ENCODE results near the gene SELENOO. TPM values are rescaled to one million over a fixed set of nuclear protein-coding genes. Genes with fewer than 3 reads are reported as not detected.

SELENOO gene
- total and polyA plus RNA-seq, 2 of the 13 experiments (the other 11 are each of a cell fraction or from before 2014, with no cell fraction given), result 14.4 to 19.0 TPM

DNA sequence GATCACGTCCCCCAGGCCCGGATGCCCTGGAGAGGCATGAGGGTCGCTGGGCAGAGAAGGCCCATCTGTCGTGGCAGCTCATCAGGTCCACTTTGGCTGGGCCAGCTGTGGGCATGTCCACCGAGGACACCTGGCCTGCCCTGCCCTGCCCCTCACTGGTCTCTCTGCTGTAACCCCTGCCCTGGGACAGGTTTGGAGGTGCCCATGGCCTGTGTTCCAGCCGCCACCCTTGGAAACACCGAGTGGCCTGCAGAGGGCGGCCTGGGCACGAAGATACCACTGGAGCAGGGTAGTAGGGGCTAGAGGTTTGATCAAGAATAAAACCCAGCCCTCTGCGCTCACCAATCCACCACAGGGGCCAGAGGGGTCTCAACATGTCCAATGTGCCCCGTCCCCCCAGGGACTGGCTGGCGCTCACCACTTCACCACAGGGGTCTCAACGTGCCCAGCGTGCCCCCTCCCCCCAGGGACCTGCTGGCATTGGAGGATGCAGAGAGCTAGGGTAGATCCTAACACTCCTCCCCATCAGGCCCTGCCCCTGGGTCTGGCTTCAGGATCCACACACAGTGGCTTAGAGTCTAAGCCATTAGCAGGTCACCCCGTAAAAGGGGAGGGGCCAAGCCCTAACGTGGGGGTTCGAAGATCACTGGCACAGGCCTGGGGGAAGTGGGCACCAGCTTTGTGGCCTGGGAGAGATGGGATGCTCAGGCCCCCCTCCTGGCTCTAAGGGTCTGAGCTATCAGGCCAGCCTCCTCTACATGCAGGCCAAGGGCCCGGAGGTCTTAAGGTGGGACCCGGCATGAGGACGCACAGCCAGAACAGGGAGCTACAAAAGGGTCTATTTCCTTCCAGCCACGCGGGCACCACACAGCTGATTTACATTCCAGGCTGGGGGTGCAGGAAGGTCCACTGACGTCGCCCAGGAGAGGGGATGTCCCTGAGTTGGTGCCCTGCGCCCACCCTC is 51.6 kb downstream of the SELENOO start (continued):
- TF ChIP-seq, protein P1, sequence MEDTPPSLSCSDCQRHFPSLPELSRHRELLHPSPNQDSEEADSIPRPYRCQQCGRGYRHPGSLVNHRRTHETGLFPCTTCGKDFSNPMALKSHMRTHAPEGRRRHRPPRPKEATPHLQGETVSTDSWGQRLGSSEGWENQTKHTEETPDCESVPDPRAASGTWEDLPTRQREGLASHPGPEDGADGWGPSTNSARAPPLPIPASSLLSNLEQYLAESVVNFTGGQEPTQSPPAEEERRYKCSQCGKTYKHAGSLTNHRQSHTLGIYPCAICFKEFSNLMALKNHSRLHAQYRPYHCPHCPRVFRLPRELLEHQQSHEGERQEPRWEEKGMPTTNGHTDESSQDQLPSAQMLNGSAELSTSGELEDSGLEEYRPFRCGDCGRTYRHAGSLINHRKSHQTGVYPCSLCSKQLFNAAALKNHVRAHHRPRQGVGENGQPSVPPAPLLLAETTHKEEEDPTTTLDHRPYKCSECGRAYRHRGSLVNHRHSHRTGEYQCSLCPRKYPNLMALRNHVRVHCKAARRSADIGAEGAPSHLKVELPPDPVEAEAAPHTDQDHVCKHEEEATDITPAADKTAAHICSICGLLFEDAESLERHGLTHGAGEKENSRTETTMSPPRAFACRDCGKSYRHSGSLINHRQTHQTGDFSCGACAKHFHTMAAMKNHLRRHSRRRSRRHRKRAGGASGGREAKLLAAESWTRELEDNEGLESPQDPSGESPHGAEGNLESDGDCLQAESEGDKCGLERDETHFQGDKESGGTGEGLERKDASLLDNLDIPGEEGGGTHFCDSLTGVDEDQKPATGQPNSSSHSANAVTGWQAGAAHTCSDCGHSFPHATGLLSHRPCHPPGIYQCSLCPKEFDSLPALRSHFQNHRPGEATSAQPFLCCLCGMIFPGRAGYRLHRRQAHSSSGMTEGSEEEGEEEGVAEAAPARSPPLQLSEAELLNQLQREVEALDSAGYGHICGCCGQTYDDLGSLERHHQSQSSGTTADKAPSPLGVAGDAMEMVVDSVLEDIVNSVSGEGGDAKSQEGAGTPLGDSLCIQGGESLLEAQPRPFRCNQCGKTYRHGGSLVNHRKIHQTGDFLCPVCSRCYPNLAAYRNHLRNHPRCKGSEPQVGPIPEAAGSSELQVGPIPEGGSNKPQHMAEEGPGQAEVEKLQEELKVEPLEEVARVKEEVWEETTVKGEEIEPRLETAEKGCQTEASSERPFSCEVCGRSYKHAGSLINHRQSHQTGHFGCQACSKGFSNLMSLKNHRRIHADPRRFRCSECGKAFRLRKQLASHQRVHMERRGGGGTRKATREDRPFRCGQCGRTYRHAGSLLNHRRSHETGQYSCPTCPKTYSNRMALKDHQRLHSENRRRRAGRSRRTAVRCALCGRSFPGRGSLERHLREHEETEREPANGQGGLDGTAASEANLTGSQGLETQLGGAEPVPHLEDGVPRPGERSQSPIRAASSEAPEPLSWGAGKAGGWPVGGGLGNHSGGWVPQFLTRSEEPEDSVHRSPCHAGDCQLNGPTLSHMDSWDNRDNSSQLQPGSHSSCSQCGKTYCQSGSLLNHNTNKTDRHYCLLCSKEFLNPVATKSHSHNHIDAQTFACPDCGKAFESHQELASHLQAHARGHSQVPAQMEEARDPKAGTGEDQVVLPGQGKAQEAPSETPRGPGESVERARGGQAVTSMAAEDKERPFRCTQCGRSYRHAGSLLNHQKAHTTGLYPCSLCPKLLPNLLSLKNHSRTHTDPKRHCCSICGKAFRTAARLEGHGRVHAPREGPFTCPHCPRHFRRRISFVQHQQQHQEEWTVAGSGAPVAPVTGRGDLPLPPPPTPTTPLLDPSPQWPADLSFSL (CRISPR knock-in tag; IDR thresholded peaks at IDR 0.05), result no peak
- TF ChIP-seq NCOA2 (CRISPR knock-in tag; IDR thresholded peaks at IDR 0.05) (no peak), ZNF501 (CRISPR knock-in tag; IDR thresholded peaks at IDR 0.05) (no peak), ZNF275 (CRISPR knock-in tag; IDR thresholded peaks at IDR 0.05; ENCODE audit: borderline replicate concordance) (no peak), HNRNPLL (IDR thresholded peaks at IDR 0.05; ENCODE audit: low read depth, low read length, poor library complexity, severe bottlenecking) (no peak), KLF12 (CRISPR knock-in tag; IDR thresholded peaks at IDR 0.05; ENCODE audit: borderline replicate concordance) (no peak), CEBPB (IDR thresholded peaks at IDR 0.05; ENCODE audit: borderline replicate concordance, low read depth, low read length) (no peak), GPBP1L1 (CRISPR knock-in tag; IDR thresholded peaks at IDR 0.05) (no peak), PHB2 (IDR thresholded peaks at IDR 0.05; ENCODE audit: partially characterized antibody) (no peak), FOXJ3 (CRISPR knock-in tag; IDR thresholded peaks at IDR 0.05; ENCODE audit: borderline replicate concordance) (no peak)
- TF ChIP-seq, protein P2, sequence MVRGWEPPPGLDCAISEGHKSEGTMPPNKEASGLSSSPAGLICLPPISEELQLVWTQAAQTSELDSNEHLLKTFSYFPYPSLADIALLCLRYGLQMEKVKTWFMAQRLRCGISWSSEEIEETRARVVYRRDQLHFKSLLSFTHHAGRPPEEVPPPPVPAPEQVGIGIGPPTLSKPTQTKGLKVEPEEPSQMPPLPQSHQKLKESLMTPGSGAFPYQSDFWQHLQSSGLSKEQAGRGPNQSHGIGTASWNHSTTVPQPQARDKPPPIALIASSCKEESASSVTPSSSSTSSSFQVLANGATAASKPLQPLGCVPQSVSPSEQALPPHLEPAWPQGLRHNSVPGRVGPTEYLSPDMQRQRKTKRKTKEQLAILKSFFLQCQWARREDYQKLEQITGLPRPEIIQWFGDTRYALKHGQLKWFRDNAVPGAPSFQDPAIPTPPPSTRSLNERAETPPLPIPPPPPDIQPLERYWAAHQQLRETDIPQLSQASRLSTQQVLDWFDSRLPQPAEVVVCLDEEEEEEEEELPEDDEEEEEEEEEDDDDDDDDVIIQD (CRISPR knock-in tag; IDR thresholded peaks at IDR 0.05; ENCODE audit: low read depth), result no peak
- TF ChIP-seq, protein P3, sequence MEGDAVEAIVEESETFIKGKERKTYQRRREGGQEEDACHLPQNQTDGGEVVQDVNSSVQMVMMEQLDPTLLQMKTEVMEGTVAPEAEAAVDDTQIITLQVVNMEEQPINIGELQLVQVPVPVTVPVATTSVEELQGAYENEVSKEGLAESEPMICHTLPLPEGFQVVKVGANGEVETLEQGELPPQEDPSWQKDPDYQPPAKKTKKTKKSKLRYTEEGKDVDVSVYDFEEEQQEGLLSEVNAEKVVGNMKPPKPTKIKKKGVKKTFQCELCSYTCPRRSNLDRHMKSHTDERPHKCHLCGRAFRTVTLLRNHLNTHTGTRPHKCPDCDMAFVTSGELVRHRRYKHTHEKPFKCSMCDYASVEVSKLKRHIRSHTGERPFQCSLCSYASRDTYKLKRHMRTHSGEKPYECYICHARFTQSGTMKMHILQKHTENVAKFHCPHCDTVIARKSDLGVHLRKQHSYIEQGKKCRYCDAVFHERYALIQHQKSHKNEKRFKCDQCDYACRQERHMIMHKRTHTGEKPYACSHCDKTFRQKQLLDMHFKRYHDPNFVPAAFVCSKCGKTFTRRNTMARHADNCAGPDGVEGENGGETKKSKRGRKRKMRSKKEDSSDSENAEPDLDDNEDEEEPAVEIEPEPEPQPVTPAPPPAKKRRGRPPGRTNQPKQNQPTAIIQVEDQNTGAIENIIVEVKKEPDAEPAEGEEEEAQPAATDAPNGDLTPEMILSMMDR (CRISPR knock-in tag; IDR thresholded peaks at IDR 0.05), result peak; percentile 90
- TF ChIP-seq, protein P4, sequence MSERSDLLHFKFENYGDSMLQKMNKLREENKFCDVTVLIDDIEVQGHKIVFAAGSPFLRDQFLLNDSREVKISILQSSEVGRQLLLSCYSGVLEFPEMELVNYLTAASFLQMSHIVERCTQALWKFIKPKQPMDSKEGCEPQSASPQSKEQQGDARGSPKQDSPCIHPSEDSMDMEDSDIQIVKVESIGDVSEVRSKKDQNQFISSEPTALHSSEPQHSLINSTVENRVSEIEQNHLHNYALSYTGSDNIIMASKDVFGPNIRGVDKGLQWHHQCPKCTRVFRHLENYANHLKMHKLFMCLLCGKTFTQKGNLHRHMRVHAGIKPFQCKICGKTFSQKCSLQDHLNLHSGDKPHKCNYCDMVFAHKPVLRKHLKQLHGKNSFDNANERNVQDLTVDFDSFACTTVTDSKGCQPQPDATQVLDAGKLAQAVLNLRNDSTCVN (CRISPR knock-in tag; IDR thresholded peaks at IDR 0.05; ENCODE audit: borderline replicate concordance), result no peak

Measured in HepG2 (cell line).